COLO668 (cell line): Measurements from ENCODE around the gene ZNF354C.

Experiments
- DNase-seq: peaks from one replicate; lab custom pipeline; 2025; ENCODE audit not compliant: unreplicated experiment; lab: John Stamatoyannopoulos, UW

The ZNF354C gene

DNA sequence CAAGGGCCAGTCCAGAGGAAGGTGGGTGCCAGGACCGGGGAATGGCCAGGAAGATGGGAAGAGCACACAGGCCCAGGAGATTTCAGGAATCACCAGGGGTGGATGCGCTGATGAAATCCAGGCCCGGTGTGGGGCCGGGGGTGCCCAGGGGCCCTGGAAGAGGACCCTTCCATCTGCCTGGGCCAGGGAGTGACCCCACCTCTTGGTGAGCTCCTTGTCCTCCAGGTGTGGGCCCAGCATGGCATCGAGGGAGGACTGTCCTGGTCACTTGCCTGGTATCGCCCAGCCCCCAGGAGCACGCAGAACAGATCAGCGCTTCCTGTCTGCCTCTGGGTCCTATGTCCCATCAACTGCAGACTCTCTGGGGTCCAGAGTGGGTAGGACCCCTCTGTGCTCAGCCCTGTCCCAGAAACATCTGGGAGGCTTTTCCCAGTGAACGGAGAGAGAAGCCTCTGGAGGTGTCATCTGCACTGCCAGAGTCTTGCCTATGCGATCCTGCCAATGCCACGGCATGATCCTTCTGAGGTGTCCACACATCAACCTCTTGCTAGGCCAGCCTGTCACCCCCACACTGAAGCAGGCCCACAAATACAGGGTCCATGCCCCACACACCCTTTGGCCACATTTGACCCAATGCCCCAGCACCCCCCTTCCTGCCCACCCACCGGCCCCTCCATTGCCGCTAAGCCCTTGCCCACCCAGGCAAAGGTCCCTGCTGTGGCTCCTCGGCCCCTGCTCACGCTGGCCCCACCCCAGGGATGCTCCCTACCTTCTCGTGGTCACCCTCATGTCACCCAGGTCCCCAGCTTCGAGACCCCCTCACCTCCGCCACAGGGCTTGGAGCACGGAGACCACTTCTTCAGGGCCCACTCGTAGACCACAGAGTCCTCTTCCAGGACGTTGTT, 67.2 kb downstream of the ZNF354C start:
- no peak for DNase-seq

DNA sequence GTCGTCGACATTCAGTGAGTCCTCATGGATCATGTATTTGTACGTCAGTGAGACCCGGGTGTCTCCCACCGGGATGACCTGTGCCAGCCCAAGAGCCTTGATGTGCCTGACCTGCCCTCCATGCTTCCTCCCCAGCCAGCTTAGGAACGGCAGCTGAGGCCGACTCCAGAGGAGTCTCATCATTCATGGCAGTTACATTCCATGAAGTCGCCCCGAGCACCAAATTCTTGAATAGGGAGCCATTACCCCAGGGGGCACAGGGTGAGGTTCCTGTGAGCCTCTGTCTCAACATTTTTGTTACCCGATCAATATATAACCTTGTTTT, 67.8 kb downstream of the ZNF354C start:
- no peak for DNase-seq

DNA sequence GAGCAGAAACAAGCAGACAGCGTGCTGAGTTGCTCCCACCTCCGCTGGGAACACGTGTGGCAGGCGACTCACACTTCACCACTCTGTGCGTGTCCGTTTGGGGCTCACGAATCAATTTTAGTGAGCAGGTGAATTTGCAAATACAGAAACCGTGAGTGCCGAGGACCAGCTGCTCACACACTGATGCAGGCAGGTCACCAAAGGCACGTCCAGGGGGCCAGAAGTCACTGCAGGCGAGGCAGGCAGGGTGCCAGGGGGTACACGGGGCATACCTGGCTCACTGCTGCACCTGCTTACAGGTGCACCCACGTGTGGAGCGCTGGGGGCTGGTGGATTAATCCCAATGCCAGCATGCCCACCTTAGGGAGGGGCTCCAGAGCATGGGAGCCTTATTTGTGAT, 68.8 kb downstream of the ZNF354C start:
- DNase-seq: no peak

DNA sequence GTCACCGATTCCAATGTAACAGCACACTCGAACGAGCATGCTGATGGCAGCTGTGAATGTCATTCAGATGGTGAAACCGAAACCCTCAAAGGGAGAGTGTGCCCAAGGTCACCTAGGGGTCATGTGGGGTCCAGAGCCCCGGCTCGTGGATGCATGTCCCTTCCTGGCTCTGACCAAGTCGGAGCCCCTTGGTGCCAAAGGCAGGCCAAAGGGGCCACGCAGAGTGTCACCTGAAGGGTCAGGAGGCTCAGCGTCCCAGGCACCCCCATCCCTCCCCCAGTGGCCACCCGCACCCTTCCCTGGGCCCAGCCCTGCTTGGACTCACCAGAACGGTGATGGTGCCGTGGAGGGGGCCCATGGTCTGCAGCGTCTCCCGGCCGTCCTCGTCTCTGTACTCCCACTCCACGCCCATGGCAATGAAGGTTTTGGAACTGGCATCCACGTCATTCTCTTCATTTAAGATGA, 69.5 kb downstream of the ZNF354C start:
- no peak for DNase-seq

DNA sequence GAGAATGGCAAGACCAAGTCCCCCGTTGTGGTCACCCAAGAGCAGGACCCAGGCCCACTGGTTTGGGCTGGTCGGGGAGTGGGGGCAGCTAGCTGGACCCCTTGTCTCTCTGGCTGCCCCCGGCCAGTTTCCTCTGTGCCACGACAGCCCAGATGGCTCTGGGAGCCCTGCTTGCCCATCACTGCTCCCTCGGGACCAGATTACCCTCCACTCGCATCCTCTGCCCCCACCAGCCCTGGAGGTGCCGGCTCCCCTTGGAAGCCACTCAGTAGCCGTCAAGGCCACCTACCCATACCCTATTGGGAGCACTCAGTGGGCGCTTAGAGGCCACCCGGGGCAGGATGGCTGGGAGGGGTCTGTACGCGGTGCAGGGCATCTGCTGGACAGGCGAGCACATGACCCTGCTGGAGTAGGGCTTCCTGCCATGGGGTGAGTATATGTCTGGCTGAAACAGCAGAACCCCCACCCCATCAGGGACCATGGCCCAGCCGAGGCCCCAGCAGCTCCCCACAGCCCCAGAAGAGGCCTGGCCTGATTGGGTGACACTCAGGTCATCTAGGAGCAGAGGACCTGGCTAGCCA, 70.0 kb downstream of the ZNF354C start:
- no peak for DNase-seq

DNA sequence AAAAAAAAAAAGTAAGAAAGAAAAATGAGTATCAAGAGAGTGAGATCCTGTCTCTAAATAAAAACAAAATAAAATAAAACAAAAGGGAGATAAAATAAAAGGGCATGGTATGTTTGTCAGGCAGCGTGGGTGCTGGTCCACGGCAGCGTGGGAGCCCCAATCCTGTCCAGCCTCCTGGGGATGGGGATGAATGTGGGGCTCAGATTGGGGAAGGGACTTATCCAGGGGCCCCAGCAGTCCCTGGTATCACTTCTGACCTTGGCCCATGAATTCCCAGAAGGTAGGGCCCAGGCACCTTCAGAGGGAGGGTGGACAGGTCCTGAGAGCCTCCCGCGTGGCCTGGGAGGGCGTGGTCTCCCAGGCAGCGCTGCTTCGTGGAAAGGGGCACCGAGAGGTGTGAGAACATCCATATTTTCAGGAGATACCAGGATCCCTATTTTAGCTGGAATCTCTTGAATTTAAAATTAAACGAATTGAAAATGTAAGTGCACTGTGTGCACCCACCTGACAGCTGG, 71.2 kb downstream of the ZNF354C start:
- no peak for DNase-seq

DNA sequence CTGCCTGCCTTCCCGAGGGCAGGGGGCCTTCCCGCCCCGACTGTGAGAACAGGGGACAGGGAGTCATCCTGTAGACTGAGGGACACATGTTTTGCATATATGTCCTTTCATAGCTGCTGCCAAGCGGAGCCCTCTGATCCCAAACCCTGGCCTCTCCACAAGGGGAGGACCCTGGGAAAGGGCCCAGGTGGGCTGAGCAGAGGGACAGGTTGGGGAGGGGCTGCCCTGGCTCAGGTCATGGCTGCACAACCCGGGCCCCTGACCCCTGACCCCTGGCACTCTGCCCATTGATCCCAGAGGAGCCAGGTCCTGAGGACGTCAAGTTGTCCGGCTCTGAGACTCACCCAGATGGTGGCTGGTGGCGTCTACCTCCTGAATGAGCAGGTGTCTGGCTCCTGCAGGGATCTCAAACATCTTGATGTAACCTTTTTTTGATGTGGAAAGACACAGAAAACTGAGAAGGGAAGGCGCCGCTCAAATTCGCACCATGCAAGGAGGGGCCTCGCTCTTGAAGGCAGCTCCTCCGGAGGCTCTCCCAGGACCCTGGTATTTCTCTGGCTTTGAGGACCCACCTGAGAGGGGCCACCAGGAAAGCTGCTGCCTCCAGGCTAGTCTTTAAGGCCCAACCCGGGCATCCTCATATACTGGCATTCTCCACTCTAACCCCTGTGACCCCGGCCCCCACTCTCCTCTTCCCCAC, 71.9 kb downstream of the ZNF354C start:
- DNase-seq: no peak

DNA sequence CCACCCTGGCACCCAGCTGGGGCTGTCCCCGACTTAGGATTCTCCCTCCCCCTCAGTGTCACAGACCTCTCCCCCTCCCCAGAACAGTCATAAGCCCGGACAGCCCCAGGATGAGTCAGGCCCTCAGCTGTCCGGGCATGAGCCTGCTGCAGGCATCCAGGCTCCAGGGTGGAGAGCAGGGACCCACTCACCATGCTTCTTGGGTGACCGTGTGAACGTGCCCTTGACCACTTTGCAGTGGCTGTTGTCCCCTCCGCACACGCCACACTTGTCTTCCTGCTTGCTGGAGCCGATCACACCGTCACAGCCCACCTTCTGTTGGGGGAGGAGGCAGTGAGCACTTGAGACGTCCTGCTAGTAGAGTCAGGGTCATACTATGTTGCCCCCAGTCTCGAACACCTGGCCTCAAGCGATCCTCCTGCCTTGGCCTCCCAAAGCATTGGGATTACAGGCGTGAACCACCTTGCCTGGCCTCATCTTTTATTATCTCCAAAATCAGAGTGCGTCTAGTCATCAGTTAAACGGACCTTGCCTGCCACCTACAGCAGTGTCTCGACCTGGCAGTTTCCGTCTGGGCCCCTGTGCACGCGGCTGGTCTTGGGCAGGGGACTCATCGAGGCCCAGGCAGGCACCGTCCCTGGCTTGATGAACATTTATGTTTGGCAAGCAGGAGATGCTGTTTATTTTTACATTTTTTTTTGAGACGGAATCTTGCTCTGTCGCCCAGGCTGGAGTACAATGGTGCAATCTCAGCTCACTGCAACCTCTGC, 72.6 kb downstream of the ZNF354C start:
- no peak for DNase-seq
